CD14-positive monocyte (primary cell): Measurements from ENCODE around the gene CXXC5. TPM values are rescaled to one million over a fixed set of nuclear protein-coding genes. Genes with fewer than 3 reads are reported as not detected.

ENCODE experiments used
- DNase-seq, 3 donors: peaks; one replicate each; pipeline ENCODE4 v3.0.0-alpha.2; 2011 to 2022
- H2AFZ ChIP-seq: 2 replicates; pipeline ENCODE4 v1.6.0; 2012; ENCODE audit warnings: mild to moderate bottlenecking, low read depth, low read length, inconsistent platforms; ENCODE audit not compliant: insufficient read depth, poor library complexity, severe bottlenecking
- H3K27ac ChIP-seq, 2 donors: 1 replicate in 1 of 2; 2 replicates in 1 of 2; pipeline ENCODE4 v1.5.1; 2012 to 2013; ENCODE audit warnings: low read length in 2 of 2, control low read depth in 1 of 2, inconsistent platforms in 1 of 2, low read depth in 1 of 2, mild to moderate bottlenecking in 1 of 2
- H3K27me3 ChIP-seq, 2 donors: one replicate each; pipeline versions ENCODE4 v1.6.0 to v1.6.1; 2011 to 2013; ENCODE audit warnings: low read length in 2 of 2; ENCODE audit not compliant: control insufficient read depth in 2 of 2, insufficient read depth in 2 of 2
- H3K36me3 ChIP-seq, 2 donors: replicated peaks in 1 of 2; 1 replicate in 1 of 2; 2 replicates in 1 of 2; pipeline versions ENCODE4 v1.5.1 to v1.6.1; 2012 to 2013; ENCODE audit warnings: low read length in 2 of 2, control low read depth in 1 of 2, inconsistent platforms in 1 of 2, mild to moderate bottlenecking in 1 of 2; ENCODE audit not compliant: insufficient read depth in 2 of 2, control insufficient read depth in 1 of 2
- H3K4me1 ChIP-seq, 2 donors: 1 replicate in 1 of 2; 2 replicates in 1 of 2; pipeline versions ENCODE4 v1.5.1 to v1.6.1; 2012 to 2013; ENCODE audit warnings: low read length in 2 of 2, control low read depth in 1 of 2, inconsistent platforms in 1 of 2, mild to moderate bottlenecking in 1 of 2, moderate library complexity in 1 of 2; ENCODE audit not compliant: insufficient read depth in 2 of 2, control insufficient read depth in 1 of 2
- H3K4me2 ChIP-seq: replicated peaks from 2 replicates; pipeline ENCODE3; 2012; ENCODE audit warnings: low read length, moderate library complexity, mild to moderate bottlenecking; ENCODE audit not compliant: poor library complexity, severe bottlenecking; ENCODE audit errors: extremely low read depth
- H3K4me3 ChIP-seq, 3 experiments: fragments of 200-600 bp in 1 of 3; sonication (generic) in 1 of 3; replicated peaks in 1 of 3; 1 replicate in 2 of 3; 2 replicates in 1 of 3; pipeline ENCODE4 v1.5.1; 2011 to 2013; ENCODE audit warnings: low read length in 3 of 3, mild to moderate bottlenecking in 3 of 3, control low read depth in 2 of 3, low read depth in 2 of 3, inconsistent platforms in 1 of 3, moderate library complexity in 1 of 3
- H3K79me2 ChIP-seq: 2 replicates; pipeline ENCODE4 v1.6.0; 2012; ENCODE audit warnings: mild to moderate bottlenecking, control low read depth, inconsistent platforms, low read length, moderate library complexity; ENCODE audit not compliant: insufficient read depth
- H3K9ac ChIP-seq: 2 replicates; pipeline ENCODE4 v1.6.0; 2017; ENCODE audit warnings: low read length, mild to moderate bottlenecking; ENCODE audit not compliant: insufficient read depth, poor library complexity, severe bottlenecking
- H3K9me3 ChIP-seq, 2 donors: replicated peaks in 1 of 2; 1 replicate in 1 of 2; 2 replicates in 1 of 2; pipeline versions ENCODE4 v1.5.1 to v1.6.1; 2012 to 2013; ENCODE audit warnings: low read length in 2 of 2, control low read depth in 1 of 2; ENCODE audit not compliant: control insufficient read depth in 1 of 2, insufficient read depth in 1 of 2
- H4K20me1 ChIP-seq: 2 replicates; pipeline ENCODE4 v1.6.0; 2012; ENCODE audit warnings: mild to moderate bottlenecking, low read length, control low read depth, moderate library complexity; ENCODE audit not compliant: insufficient read depth
- H3K27ac Mint-ChIP-seq, 7 donors: one replicate each; pipeline ENCODE4 v1.8.0; 2020; ENCODE audit warnings: mild to moderate bottlenecking in 7 of 7, mixed read lengths in 7 of 7, moderate library complexity in 6 of 7, inconsistent platforms in 2 of 7
- H3K27me3 Mint-ChIP-seq, 3 donors: one replicate each; pipeline ENCODE4 v1.8.0; 2021 to 2022; ENCODE audit warnings: low read depth in 3 of 3, mild to moderate bottlenecking in 3 of 3, mixed read lengths in 3 of 3, moderate library complexity in 3 of 3, inconsistent platforms in 1 of 3
- H3K36me3 Mint-ChIP-seq, 2 donors: one replicate each; pipeline ENCODE4 v1.8.0; 2020; ENCODE audit warnings: mixed read lengths in 2 of 2, inconsistent platforms in 1 of 2, mild to moderate bottlenecking in 1 of 2
- H3K4me1 Mint-ChIP-seq: one replicate; pipeline ENCODE4 v1.8.0; 2020; ENCODE audit warnings: mild to moderate bottlenecking, mixed read lengths
- H3K4me3 Mint-ChIP-seq, 2 donors: one replicate each; pipeline ENCODE4 v1.8.0; 2020; ENCODE audit warnings: mild to moderate bottlenecking in 2 of 2, mixed read lengths in 2 of 2, moderate library complexity in 1 of 2
- H3K9me3 Mint-ChIP-seq, 7 donors: one replicate each; pipeline ENCODE4 v1.8.0; 2020 to 2022; ENCODE audit warnings: mixed read lengths in 7 of 7, mild to moderate bottlenecking in 6 of 7, moderate library complexity in 6 of 7, inconsistent platforms in 2 of 7
- WGBS: methylation state at CpG from one replicate; pipeline ENCODE4 v1.1.5; 2013; ENCODE audit warnings: missing lambda C conversion rate; ENCODE audit not compliant: insufficient coverage; 5-methylcytosine and 5-hydroxymethylcytosine counted together
- intact Hi-C, 2 donors: fragments of 100-400 bp; cut with micrococcal nuclease; formaldehyde crosslinking; loops; one replicate each; pipeline versions ENCODE4 v1.15.0 to v1.15.1; 2023
- polyA plus RNA-seq, 3 donors: library from polyadenylated mRNA; depleted of rRNA in 1 of 3; unstranded in 2 of 3; stranded (reverse) in 1 of 3; fragments of 300-500 nt in 2 of 3; fragments of >200 nt in 1 of 3; fragmentation: Illumina TruSeq in 2 of 3; gene quantifications; 1 replicate in 2 of 3; 2 replicates in 1 of 3; pipeline ENCODE4 v1.2.3, GENCODE V29; 2012 to 2021
- TF ChIP-seq, protein P1 (sequence below): fragments of 200-600 bp; IDR thresholded peaks from one replicate; pipeline ENCODE4 v1.8.0; 2022; ENCODE audit warnings: antibody characterized with exemption, mild to moderate bottlenecking

CXXC5 gene
- polyA plus RNA-seq, 3 donors, result 22.4 to 37.2 (median 33.7) TPM

DNA sequence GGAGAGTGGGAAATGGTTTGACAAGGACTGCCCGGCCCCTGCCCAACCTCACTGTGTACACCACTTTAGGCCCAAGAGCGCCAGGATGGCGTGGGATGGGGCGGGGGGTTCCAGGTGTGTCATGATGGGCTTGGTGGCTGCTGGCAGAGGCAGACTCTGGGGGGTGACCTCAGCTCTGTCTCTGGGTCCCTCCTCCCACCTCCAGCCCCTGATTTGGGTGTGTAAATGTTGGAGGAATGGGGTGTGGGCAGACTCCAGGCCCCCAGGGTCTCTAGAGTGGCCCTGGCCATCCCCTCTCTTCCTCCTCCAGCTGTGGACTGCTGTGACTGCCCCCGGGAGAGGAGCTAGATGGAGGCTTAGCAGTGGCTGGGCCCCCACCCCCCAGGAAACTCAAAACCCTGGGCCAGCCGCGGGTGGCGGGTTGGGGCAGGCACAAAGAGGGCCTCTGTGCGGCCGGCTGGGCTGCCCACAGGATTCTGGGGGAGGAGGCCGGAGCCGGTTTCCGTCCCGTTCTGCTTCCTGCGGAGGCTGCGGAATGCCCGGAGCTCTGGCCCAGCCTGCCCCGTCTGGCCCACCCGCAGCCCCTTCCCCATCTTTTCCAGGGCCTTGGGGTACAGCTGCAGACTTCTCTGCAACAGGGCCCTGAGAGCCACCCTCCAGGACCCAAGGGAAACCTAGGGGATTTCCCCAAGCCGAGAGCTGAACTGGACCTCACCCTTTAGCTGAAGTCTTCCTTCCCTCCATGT is 23.1 kb downstream of the CXXC5 start:
- Histone ChIP-seq H3K27ac (no peak overlapping the region), H3K27me3 (peaks cover 0 to 18% of the 10 kb centered on the region in 2 donors), H3K4me2 (peak overlapping the region; percentile 40), H3K9ac (peak overlapping the region; percentile 18), H3K36me3 (no peaks in the 10 kb centered on the region), H3K9me3 (no peaks in the 10 kb centered on the region), H4K20me1 (peaks cover 48% of the 10 kb centered on the region), H3K4me1 (peaks cover 54 to 56% of the 10 kb centered on the region in 2 donors), H3K4me3 (peak overlapping the region in 1 of 3 experiments; percentile 28), H2AFZ (peak overlapping the region; percentile 30), H3K79me2 (peaks cover 26% of the 10 kb centered on the region)
- Mint-ChIP-seq H3K27ac (peak overlapping the region in 1 of 7 donors; percentile 62), H3K4me1 (peaks cover 49% of the 10 kb centered on the region), H3K36me3 (peaks cover 19 to 25% of the 10 kb centered on the region in 2 donors), H3K9me3 (peaks cover 0 to 2% (median 0%) of the 10 kb centered on the region in 7 donors), H3K27me3 (peaks cover 13 to 36% (median 24%) of the 10 kb centered on the region in 3 donors), H3K4me3 (peak overlapping the region; percentile 31 to 55)
- intact Hi-C loops, result loop anchor here in 1 of 2 donors (5.0 kb wide), 1 partner anchor 34 kb away; no protein-coding TSS in a partner anchor
- 4% methylated on average over 16 of the region's 20 CpGs for WGBS
- peak in 1 of 3 donors; percentile 45 for DNase-seq
- TF ChIP-seq, protein P1, sequence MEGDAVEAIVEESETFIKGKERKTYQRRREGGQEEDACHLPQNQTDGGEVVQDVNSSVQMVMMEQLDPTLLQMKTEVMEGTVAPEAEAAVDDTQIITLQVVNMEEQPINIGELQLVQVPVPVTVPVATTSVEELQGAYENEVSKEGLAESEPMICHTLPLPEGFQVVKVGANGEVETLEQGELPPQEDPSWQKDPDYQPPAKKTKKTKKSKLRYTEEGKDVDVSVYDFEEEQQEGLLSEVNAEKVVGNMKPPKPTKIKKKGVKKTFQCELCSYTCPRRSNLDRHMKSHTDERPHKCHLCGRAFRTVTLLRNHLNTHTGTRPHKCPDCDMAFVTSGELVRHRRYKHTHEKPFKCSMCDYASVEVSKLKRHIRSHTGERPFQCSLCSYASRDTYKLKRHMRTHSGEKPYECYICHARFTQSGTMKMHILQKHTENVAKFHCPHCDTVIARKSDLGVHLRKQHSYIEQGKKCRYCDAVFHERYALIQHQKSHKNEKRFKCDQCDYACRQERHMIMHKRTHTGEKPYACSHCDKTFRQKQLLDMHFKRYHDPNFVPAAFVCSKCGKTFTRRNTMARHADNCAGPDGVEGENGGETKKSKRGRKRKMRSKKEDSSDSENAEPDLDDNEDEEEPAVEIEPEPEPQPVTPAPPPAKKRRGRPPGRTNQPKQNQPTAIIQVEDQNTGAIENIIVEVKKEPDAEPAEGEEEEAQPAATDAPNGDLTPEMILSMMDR, result no peak

DNA sequence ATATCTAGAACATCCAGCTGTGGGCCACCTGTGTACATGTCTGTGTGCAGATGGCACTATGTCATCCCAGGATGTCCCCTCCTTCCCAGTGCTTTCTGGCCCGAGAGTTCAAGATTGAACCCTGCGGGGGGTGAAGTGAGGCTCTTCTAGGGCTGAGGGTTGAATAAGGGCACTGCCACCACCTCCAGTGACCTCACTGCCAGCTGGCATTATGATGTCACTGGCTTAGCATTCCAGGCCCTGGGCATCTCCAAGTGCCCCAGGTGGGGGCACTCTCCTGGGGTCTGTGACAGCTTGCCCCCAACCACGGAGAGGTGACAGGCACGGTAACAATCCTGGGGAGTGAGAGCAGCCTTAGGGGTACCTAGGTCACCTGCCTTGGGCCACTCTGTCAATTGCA is 27.1 kb downstream of the CXXC5 start:
- intact Hi-C loops, result no loop called here
- peaks cover 81% of the 10 kb centered on the region for H4K20me1 ChIP-seq
- H2AFZ ChIP-seq, result no peak overlapping the region
- TF ChIP-seq, protein P1, result no peak
- no peaks in the 10 kb centered on the region for H3K9me3 ChIP-seq
- peaks cover 6 to 22% (median 13%) of the 10 kb centered on the region in 3 donors for H3K27me3 Mint-ChIP-seq
- no peak overlapping the region for H3K9ac ChIP-seq
- peaks cover 17% of the 10 kb centered on the region for H3K4me1 Mint-ChIP-seq
- H3K27ac Mint-ChIP-seq, result peak overlapping the region in 1 of 7 donors; percentile 16
- no peak overlapping the region for H3K4me3 ChIP-seq
- peaks cover 2 to 7% of the 10 kb centered on the region in 2 donors for H3K36me3 ChIP-seq
- 95% methylated on average over 3 of the region's 4 CpGs for WGBS
- peaks cover 0 to 8% of the 10 kb centered on the region in 2 donors for H3K27me3 ChIP-seq
- H3K4me2 ChIP-seq, result no peak overlapping the region
- no peak overlapping the region for H3K4me3 Mint-ChIP-seq
- H3K36me3 Mint-ChIP-seq, result peaks cover 25 to 27% of the 10 kb centered on the region in 2 donors
- H3K4me1 ChIP-seq, result peaks cover 17% of the 10 kb centered on the region in 2 donors
- no peak for DNase-seq
- H3K79me2 ChIP-seq, result peaks cover 6% of the 10 kb centered on the region
- H3K9me3 Mint-ChIP-seq, result peaks cover 0 to 2% (median 0%) of the 10 kb centered on the region in 7 donors
- H3K27ac ChIP-seq, result no peak overlapping the region
